HepG2 (cell line): ENCODE measurements around the gene COQ4. TPM values are rescaled to one million over a fixed set of nuclear protein-coding genes. Genes with fewer than 3 reads are reported as not detected.
A peak's percentile ranks its signal among the peaks of the same experiment; 100 is the strongest.

Source experiments
- AHDC1 ChIP-seq: sonication (generic); formaldehyde crosslinking; IDR thresholded peaks from 2 replicates; pipeline ENCODE4 v1.5.1; 2020; ENCODE audit warnings: mild to moderate bottlenecking, missing genetic modification reagents, borderline replicate concordance
- CHCHD3 ChIP-seq: sonication (generic); formaldehyde crosslinking; IDR thresholded peaks from 2 replicates; pipeline ENCODE4 v1.8.0; 2022; ENCODE audit warnings: mild to moderate bottlenecking, missing genetic modification reagents, moderate library complexity
- EZH2 ChIP-seq: conservative IDR thresholded peaks from 2 replicates; pipeline ENCODE4 v1.6.1; 2012; ENCODE audit warnings: mild to moderate bottlenecking, low read depth, low read length, moderate library complexity
- GTF2F1 ChIP-seq: fragments of 150-350 bp; IDR thresholded peaks from 2 replicates; pipeline ENCODE4 v1.6.1; 2014; ENCODE audit warnings: low read length
- HHEX ChIP-seq: IDR thresholded peaks from 2 replicates; pipeline ENCODE4 v1.6.1; 2016; ENCODE audit warnings: control low read depth
- KLF16 ChIP-seq, 2 experiments: sonication (generic) in 1 of 2; formaldehyde crosslinking in 1 of 2; IDR thresholded peaks; 2 replicates each; pipeline versions ENCODE4 v1.6.1 to v1.8.0; 2016 to 2023; ENCODE audit warnings: missing genetic modification reagents in 2 of 2, missing compliant biosample characterization in 1 of 2
- NCOA2 ChIP-seq: sonication (generic); formaldehyde crosslinking; IDR thresholded peaks from 2 replicates; pipeline ENCODE4 v1.8.0; 2022; ENCODE audit warnings: inconsistent platforms
- NR2F6 ChIP-seq, 2 experiments: IDR thresholded peaks; 2 replicates each; pipeline ENCODE4 v1.6.1; 2016; ENCODE audit warnings: antibody characterized with exemption in 1 of 2, mild to moderate bottlenecking in 1 of 2
- PHF21A ChIP-seq: sonication (generic); formaldehyde crosslinking; IDR thresholded peaks from 2 replicates; pipeline ENCODE4 v1.5.0; 2020; ENCODE audit warnings: mild to moderate bottlenecking, missing genetic modification reagents
- ZNF101 ChIP-seq: sonication (generic); formaldehyde crosslinking; IDR thresholded peaks from 2 replicates; pipeline ENCODE4 v1.4.0; 2020; ENCODE audit warnings: mild to moderate bottlenecking, low read depth, missing genetic modification reagents, borderline replicate concordance
- ZNF143 ChIP-seq: sonication (generic); formaldehyde crosslinking; IDR thresholded peaks from 2 replicates; pipeline ENCODE4 v1.4.0; 2020; ENCODE audit warnings: missing genetic modification reagents
- ZNF256 ChIP-seq: sonication (generic); formaldehyde crosslinking; conservative IDR thresholded peaks from 2 replicates; pipeline ENCODE4 v1.4.0; 2020; ENCODE audit warnings: missing genetic modification reagents
- ZNF350 ChIP-seq: sonication (generic); formaldehyde crosslinking; IDR thresholded peaks from 2 replicates; pipeline ENCODE4 v1.4.0; 2020; ENCODE audit warnings: mild to moderate bottlenecking, low read depth, missing genetic modification reagents, borderline replicate concordance
- ZNF460 ChIP-seq: sonication (generic); formaldehyde crosslinking; IDR thresholded peaks from 2 replicates; pipeline ENCODE4 v1.5.1; 2020; ENCODE audit warnings: missing genetic modification reagents, mild to moderate bottlenecking, borderline replicate concordance
- ZNF720 ChIP-seq: sonication (generic); formaldehyde crosslinking; IDR thresholded peaks from 2 replicates; pipeline ENCODE4 v1.4.0; 2020; ENCODE audit warnings: missing genetic modification reagents
- ZNF761 ChIP-seq: sonication (generic); formaldehyde crosslinking; conservative IDR thresholded peaks from 2 replicates; pipeline ENCODE4 v1.4.0; 2020; ENCODE audit warnings: mild to moderate bottlenecking, missing genetic modification reagents
- ZZZ3 ChIP-seq: sonication (generic); formaldehyde crosslinking; IDR thresholded peaks from 2 replicates; pipeline ENCODE4 v1.4.0; 2020; ENCODE audit warnings: missing genetic modification reagents, mild to moderate bottlenecking, borderline replicate concordance
- polyA plus RNA-seq, 8 experiments: library from polyadenylated mRNA; depleted of rRNA in 3 of 8; stranded (reverse) in 7 of 8; unstranded in 1 of 8; fragments of >200 nt; fragmentation: Illumina TruSeq in 4 of 8; extraction: Trizol in 4 of 8; gene quantifications; 2 replicates each; pipeline versions ENCODE4 v1.2.1 to v1.2.3, GENCODE V29; 2011 to 2016; ENCODE audit warnings: low read depth in 4 of 8, missing spikeins in 1 of 8, mixed read lengths in 1 of 8; ENCODE audit not compliant: insufficient read depth in 1 of 8
- total RNA-seq, 5 experiments: library from RNA; depleted of rRNA; stranded (reverse); fragments of >200 nt; fragmentation: Illumina TruSeq; extraction: Trizol; gene quantifications; 2 replicates each; pipeline ENCODE4 v1.2.3, GENCODE V29; 2016; ENCODE audit warnings: low read depth in 1 of 5
- TF ChIP-seq, protein P1 (sequence below): sonication (generic); formaldehyde crosslinking; IDR thresholded peaks from 2 replicates; pipeline ENCODE4 v1.5.1; 2020; ENCODE audit warnings: missing genetic modification reagents, mild to moderate bottlenecking, borderline replicate concordance
- TF ChIP-seq, protein P2 (sequence below), 2 experiments: fragments of 450-650 bp in 1 of 2; sonication (generic) in 1 of 2; formaldehyde crosslinking; IDR thresholded peaks; 2 replicates each; pipeline versions ENCODE4 v1.5.0 to v1.8.0; 2020 to 2022; ENCODE audit warnings: mild to moderate bottlenecking in 1 of 2, missing genetic modification reagents in 1 of 2
- TF ChIP-seq, protein P3 (sequence below): sonication (generic); formaldehyde crosslinking; conservative IDR thresholded peaks from 2 replicates; pipeline ENCODE4 v1.4.0; 2020; ENCODE audit warnings: missing genetic modification reagents

The COQ4 gene
- total and polyA plus RNA-seq, 2 of the 13 experiments (the other 11 are each of a cell fraction or from before 2014, with no cell fraction given) = 26.1 to 36.0 TPM

DNA sequence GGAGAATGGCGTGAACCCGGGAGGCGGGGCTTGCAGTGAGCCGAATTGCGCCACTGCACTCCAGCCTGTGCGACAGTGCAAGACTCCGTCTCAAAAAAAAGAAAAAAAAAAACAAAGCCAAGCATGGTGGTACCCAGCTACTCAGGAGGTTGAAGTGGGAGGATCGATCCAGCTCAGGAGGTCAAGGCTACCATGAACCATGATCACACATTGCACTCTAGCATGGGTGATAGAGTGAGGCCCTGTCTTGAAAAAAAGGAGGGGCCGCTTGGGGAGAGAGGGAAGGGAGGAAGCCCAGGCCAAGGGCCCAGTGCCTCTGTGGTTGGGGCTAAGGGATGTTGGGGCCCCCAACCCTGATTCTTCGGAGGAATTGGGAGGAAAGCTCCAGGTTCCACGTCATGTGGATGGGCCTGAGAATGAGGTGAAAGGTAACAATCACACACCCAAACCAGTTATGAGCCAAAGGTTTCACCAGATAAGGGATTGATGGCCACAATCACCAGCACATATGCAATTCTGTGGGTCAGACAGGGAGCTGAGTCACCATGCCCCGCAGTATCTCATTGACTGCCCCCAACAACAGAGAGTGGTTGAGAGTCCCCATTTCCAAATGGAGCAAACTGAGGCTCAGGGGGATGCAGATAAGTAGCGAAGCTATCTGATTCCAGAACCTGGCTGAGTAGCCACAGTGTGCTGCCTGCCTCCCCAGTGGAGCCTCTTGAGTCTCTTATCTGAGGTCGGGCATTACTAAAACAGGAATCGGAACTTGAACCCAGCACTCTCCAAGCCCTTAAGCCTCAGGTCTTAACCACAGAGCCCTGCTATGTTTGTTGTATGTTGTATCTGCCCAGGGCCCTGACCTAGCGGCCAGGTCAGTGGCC, 26.1 kb upstream of the COQ4 start (continued):
- TF ChIP-seq AHDC1 (CRISPR knock-in tag) = no peak
- TF ChIP-seq ZNF720 (CRISPR knock-in tag) = no peak
- no peak for TF ChIP-seq CHCHD3 (CRISPR knock-in tag)
- no peak for TF ChIP-seq GTF2F1
- no peak for TF ChIP-seq ZNF460 (CRISPR knock-in tag)
- peak; percentile 28; the same call in 1 of the 2 replicates for TF ChIP-seq ZNF350 (CRISPR knock-in tag)
- peak in 1 of 2 experiments; percentile 33; a peak in 1 of 4 replicates for TF ChIP-seq KLF16 (CRISPR knock-in tag; IDR thresholded peaks at IDR 0.05)
- peak; percentile 60 for TF ChIP-seq NR2F6 (IDR thresholded peaks at IDR 0.05)
- TF ChIP-seq NR2F6 (CRISPR knock-in tag; IDR thresholded peaks at IDR 0.05) = no peak; the same call in 1 of the 2 replicates
- TF ChIP-seq ZNF101 (CRISPR knock-in tag) = no peak
- TF ChIP-seq HHEX = peak; percentile 46; the same call in 1 of the 2 replicates
- 0 out of 2 replicates have a peak, but pooled peaks have one; percentile 10 for TF ChIP-seq ZNF256
- no peak for TF ChIP-seq ZZZ3 (CRISPR knock-in tag)
- TF ChIP-seq, protein P1, sequence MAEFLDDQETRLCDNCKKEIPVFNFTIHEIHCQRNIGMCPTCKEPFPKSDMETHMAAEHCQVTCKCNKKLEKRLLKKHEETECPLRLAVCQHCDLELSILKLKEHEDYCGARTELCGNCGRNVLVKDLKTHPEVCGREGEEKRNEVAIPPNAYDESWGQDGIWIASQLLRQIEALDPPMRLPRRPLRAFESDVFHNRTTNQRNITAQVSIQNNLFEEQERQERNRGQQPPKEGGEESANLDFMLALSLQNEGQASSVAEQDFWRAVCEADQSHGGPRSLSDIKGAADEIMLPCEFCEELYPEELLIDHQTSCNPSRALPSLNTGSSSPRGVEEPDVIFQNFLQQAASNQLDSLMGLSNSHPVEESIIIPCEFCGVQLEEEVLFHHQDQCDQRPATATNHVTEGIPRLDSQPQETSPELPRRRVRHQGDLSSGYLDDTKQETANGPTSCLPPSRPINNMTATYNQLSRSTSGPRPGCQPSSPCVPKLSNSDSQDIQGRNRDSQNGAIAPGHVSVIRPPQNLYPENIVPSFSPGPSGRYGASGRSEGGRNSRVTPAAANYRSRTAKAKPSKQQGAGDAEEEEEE (CRISPR knock-in tag) = no peak
- TF ChIP-seq, protein P2, sequence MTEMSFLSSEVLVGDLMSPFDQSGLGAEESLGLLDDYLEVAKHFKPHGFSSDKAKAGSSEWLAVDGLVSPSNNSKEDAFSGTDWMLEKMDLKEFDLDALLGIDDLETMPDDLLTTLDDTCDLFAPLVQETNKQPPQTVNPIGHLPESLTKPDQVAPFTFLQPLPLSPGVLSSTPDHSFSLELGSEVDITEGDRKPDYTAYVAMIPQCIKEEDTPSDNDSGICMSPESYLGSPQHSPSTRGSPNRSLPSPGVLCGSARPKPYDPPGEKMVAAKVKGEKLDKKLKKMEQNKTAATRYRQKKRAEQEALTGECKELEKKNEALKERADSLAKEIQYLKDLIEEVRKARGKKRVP (CRISPR knock-in tag; IDR thresholded peaks at IDR 0.05) = no peak
- TF ChIP-seq NCOA2 = peak; percentile 19; the same call in 1 of the 2 replicates
- TF ChIP-seq PHF21A (CRISPR knock-in tag) = peak; percentile 47; the same call in 1 of the 2 replicates
- no peak for TF ChIP-seq EZH2
- TF ChIP-seq, protein P3, sequence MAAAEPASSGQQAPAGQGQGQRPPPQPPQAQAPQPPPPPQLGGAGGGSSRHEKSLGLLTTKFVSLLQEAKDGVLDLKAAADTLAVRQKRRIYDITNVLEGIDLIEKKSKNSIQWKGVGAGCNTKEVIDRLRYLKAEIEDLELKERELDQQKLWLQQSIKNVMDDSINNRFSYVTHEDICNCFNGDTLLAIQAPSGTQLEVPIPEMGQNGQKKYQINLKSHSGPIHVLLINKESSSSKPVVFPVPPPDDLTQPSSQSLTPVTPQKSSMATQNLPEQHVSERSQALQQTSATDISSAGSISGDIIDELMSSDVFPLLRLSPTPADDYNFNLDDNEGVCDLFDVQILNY = no peak
- no peak for TF ChIP-seq ZNF143 (CRISPR knock-in tag)
- TF ChIP-seq ZNF761 (CRISPR knock-in tag) = peak; percentile 71; the same call in 1 of the 2 replicates
